GM12878 (cell line): ENCODE data around the gene ARHGEF26. TPM values are rescaled to one million over a fixed set of nuclear protein-coding genes. Genes with fewer than 3 reads are reported as not detected.

Experiments
- ATAC-seq: fragments of 200-7000 bp; cut with Tn5 transposase; 3 replicates; pipeline ENCODE4 v1.9.1; 2020; ENCODE audit warnings: mild to moderate bottlenecking, moderate library complexity
- BruUV-seq: library from RNA; stranded (reverse); fragments of 400-500 nt; replicated peaks from 2 replicates; lab custom pipeline; 2021; lab: Mats Ljungman, UMichigan
- CTCF ChIA-PET: fragments of 300-600 bp; sonication (Branson Sonifier 250); formaldehyde crosslinking; extraction: SDS; loops from one replicate; lab custom pipeline; 2021; ENCODE audit warnings: inconsistent platforms; lab: Yijun Ruan, JAX
- POLR2A ChIA-PET: fragments of 350-600 bp; formaldehyde crosslinking; extraction: SDS; loops from one replicate; lab custom pipeline; 2021; ENCODE audit warnings: inconsistent platforms; lab: Charles Lee
- RAD21 ChIA-PET: fragments of 300-600 bp; sonication (Branson Sonifier 250); formaldehyde crosslinking; loops from one replicate; lab custom pipeline; 2023; ENCODE audit warnings: antibody characterized with exemption; ENCODE audit not compliant: unreplicated experiment; lab: Charles Lee
- SMC1A ChIA-PET: fragments of 300-600 bp; sonication (Branson Sonifier 250); formaldehyde crosslinking; loops from one replicate; lab custom pipeline; 2023; ENCODE audit not compliant: unreplicated experiment, uncharacterized antibody; lab: Charles Lee
- DNase-seq: peaks from one replicate; pipeline ENCODE4 v3.0.0-alpha.2; 2011; ENCODE audit warnings: low read depth, low spot score
- FAIRE-seq: peaks from 3 replicates; lab custom pipeline; 2011; peaks lifted over from hg19 to GRCh38; lab: Jason Lieb, UNC
- H2AFZ ChIP-seq: 2 replicates; pipeline ENCODE4 v1.6.0; 2011; ENCODE audit warnings: low read depth, low read length, control low read depth; ENCODE audit not compliant: control insufficient read depth
- H3K27ac ChIP-seq: 2 replicates; pipeline ENCODE4 v1.5.1; 2011; ENCODE audit warnings: control low read depth; ENCODE audit not compliant: control insufficient read depth, insufficient read depth
- H3K27me3 ChIP-seq, 2 experiments: replicated peaks in 1 of 2; 2 replicates each; pipeline versions ENCODE4 v1.6.0 to v1.6.1; 2011; ENCODE audit warnings: low read length in 1 of 2; ENCODE audit not compliant: control insufficient read depth in 2 of 2, insufficient read depth in 2 of 2
- H3K36me3 ChIP-seq, 2 experiments: 2 replicates each; pipeline ENCODE4 v1.5.1; 2011; ENCODE audit warnings: low read length in 1 of 2; ENCODE audit not compliant: control insufficient read depth in 2 of 2, insufficient read depth in 2 of 2
- H3K4me1 ChIP-seq: 2 replicates; pipeline ENCODE4 v1.6.1; 2011; ENCODE audit warnings: mild to moderate bottlenecking, low read length, moderate library complexity, mixed read lengths; ENCODE audit not compliant: control insufficient read depth, insufficient read depth
- H3K4me2 ChIP-seq: 2 replicates; pipeline ENCODE4 v1.6.0; 2011; ENCODE audit warnings: control low read depth; ENCODE audit not compliant: control insufficient read depth, insufficient read depth
- H3K4me3 ChIP-seq: fragments of 200-600 bp; sonication (generic); 2 replicates; pipeline ENCODE4 v1.5.1; 2016
- H3K79me2 ChIP-seq: 2 replicates; pipeline ENCODE4 v1.6.0; 2011; ENCODE audit warnings: low read length; ENCODE audit not compliant: control insufficient read depth, insufficient read depth
- H3K9ac ChIP-seq: 2 replicates; pipeline ENCODE4 v1.8.0; 2011; ENCODE audit warnings: low read length, control low read depth, mixed read lengths; ENCODE audit not compliant: control insufficient read depth, insufficient read depth
- H3K9me3 ChIP-seq: replicated peaks from 3 replicates; pipeline ENCODE4 v1.5.1; 2011; ENCODE audit warnings: mild to moderate bottlenecking, low read length; ENCODE audit not compliant: control insufficient read depth, insufficient read depth
- H4K20me1 ChIP-seq: 2 replicates; pipeline ENCODE4 v1.6.0; 2011; ENCODE audit not compliant: control insufficient read depth, insufficient read depth
- BACH1 ChIP-seq: fragments of 450-650 bp; IDR thresholded peaks from 2 replicates; pipeline ENCODE4 v1.6.1; 2017; ENCODE audit warnings: mild to moderate bottlenecking, borderline replicate concordance
- FOXK2 ChIP-seq: fragments of 450-650 bp; IDR thresholded peaks from 2 replicates; pipeline ENCODE4 v1.6.1; 2017; ENCODE audit warnings: mild to moderate bottlenecking, moderate library complexity
- JUND ChIP-seq: IDR thresholded peaks from 2 replicates; pipeline ENCODE4 v1.6.1; 2012; ENCODE audit warnings: low read depth, mild to moderate bottlenecking, low read length, improper control_type of control experiment, moderate library complexity
- NFYB ChIP-seq: IDR thresholded peaks from 2 replicates; pipeline ENCODE4 v1.6.1; 2011; ENCODE audit warnings: low read depth, mild to moderate bottlenecking, low read length, improper control_type of control experiment, moderate library complexity; ENCODE audit not compliant: insufficient read depth
- WGBS: methylation state at CpG from one replicate; pipeline ENCODE4 v1.1.6; 2016; ENCODE audit warnings: low lambda C conversion rate; ENCODE audit not compliant: insufficient replicate concordance, insufficient coverage; ENCODE audit errors: missing lambda C conversion rate; 5-methylcytosine and 5-hydroxymethylcytosine counted together
- in situ Hi-C: fragments of 300-500 bp; cut with MboI; formaldehyde crosslinking; loops from 9 replicates; pipeline ENCODE4 v1.14.3; 2018; ENCODE audit warnings: mixed read lengths
- intact Hi-C: fragments of 100-400 bp; cut with micrococcal nuclease; formaldehyde crosslinking; loops from one replicate; pipeline ENCODE4 v1.14.2; 2022; ENCODE audit not compliant: unreplicated experiment
- polyA plus RNA-seq, 11 experiments: library from polyadenylated mRNA; depleted of rRNA in 4 of 11; unstranded in 6 of 11; stranded (reverse) in 5 of 11; fragments of >200 nt; fragmentation: Nextera tagmentation in 4 of 11; fragmentation: Illumina TruSeq in 1 of 11; extraction: Ambion mirVana in 4 of 11; extraction: Trizol in 1 of 11; gene quantifications; 1 replicate in 1 of 11; 2 replicates in 10 of 11; pipeline versions ENCODE4 v1.2.1 to v1.2.3, GENCODE V29; 2011 to 2016; ENCODE audit warnings: inconsistent platforms in 2 of 11, missing spikeins in 2 of 11, low read depth in 1 of 11
- total RNA-seq, 4 experiments: library from RNA; depleted of rRNA in 3 of 4; stranded (reverse); fragments of >200 nt in 3 of 4; fragmentation: Illumina TruSeq in 1 of 4; extraction: Trizol in 1 of 4; gene quantifications; 2 replicates each; pipeline versions ENCODE4 v1.2.1 to v1.2.3, GENCODE V29; 2013 to 2021
- TF ChIP-seq, protein P1 (sequence below): fragments of 450-650 bp; IDR thresholded peaks from 2 replicates; pipeline ENCODE4 v1.6.1; 2016; ENCODE audit warnings: mild to moderate bottlenecking, moderate library complexity, borderline replicate concordance
- TF ChIP-seq, protein P2 (sequence below): fragments of 450-650 bp; IDR thresholded peaks from 2 replicates; pipeline ENCODE4 v1.6.1; 2017; ENCODE audit warnings: antibody characterized with exemption, mild to moderate bottlenecking, moderate library complexity
- TF ChIP-seq, protein P3 (sequence below): fragments of 150-350 bp; IDR thresholded peaks from 2 replicates; pipeline ENCODE4 v1.6.1; 2016; ENCODE audit warnings: low read depth, low read length
- TF ChIP-seq, protein P4 (sequence below): fragments of 450-650 bp; IDR thresholded peaks from 2 replicates; pipeline ENCODE4 v1.6.1; 2017; ENCODE audit warnings: borderline replicate concordance

The ARHGEF26 gene
- total and polyA plus RNA-seq, 10 of the 15 experiments (the other 5 are each of a cell fraction or from before 2014, with no cell fraction given), result 0.02 to 0.47 (median 0.05) TPM; not detected in 1

DNA sequence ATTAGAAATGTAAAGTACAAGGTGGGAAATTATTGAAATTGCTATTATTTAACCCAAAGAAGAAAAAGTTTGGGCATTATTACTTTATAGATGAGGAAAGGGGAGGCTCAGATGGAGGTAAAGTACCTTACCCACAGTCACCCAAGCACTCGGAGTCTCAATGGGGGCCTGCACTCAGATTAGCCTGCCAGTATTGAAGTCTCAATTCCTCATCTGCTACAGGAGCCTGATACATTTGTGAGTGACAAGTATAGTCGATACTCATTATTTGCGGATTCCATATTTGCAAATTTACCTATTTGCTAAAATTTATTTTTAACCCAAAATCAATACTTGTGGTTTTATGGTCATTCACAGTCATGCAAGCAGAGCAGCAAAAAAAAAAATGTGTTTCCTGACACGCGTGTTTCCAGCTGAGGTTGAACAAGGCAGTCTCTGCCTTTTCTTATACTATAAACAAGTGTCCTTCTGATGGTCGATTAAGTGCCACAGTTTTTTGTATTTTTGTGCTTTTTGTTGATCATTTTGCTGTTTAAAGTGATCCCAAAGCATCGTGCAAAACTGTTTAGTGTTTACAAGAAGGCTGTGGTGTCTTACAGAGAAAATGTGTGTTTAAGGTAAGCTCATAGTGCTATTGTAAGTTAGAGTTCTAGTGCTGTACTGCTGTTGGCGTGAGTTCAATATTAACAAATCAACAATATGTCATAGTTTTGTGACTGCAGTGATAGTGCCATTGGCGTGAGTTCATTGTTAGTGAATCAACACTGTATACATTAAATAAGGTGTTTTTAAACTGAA lies 48.0 kb downstream of the ARHGEF26 start:
- BruUV-seq, result no TSS peak
- intact Hi-C loops (no loop called here), in situ Hi-C loops (no loop called here)
- Histone ChIP-seq H3K9ac (no peak overlapping the region), H3K9me3 (no peaks in the 10 kb centered on the region), H3K4me2 (no peak overlapping the region), H3K79me2 (no peaks in the 10 kb centered on the region), H3K4me1 (no peaks in the 10 kb centered on the region; the same call in 1 of the 2 replicates), H3K36me3 (no peaks in the 10 kb centered on the region), H3K27me3 (no peaks in the 10 kb centered on the region; a peak in 2 of 4 replicates), H3K4me3 (no peak overlapping the region), H3K27ac (no peak overlapping the region), H4K20me1 (no peaks in the 10 kb centered on the region), H2AFZ (no peak overlapping the region)
- ATAC-seq (no peak), DNase-seq (no peak), FAIRE-seq (no peak)
- 38% methylated on average over 9 of the region's 9 CpGs for WGBS
- ChIA-PET RAD21 (no interaction called here), CTCF (no interaction called here), SMC1A (interaction anchor here (0.7 kb wide), 2 partner anchors 14 to 569 kb away, joined by 4 read pairs; no protein-coding TSS in a partner anchor), POLR2A (no interaction called here)
- TF ChIP-seq, protein P1, sequence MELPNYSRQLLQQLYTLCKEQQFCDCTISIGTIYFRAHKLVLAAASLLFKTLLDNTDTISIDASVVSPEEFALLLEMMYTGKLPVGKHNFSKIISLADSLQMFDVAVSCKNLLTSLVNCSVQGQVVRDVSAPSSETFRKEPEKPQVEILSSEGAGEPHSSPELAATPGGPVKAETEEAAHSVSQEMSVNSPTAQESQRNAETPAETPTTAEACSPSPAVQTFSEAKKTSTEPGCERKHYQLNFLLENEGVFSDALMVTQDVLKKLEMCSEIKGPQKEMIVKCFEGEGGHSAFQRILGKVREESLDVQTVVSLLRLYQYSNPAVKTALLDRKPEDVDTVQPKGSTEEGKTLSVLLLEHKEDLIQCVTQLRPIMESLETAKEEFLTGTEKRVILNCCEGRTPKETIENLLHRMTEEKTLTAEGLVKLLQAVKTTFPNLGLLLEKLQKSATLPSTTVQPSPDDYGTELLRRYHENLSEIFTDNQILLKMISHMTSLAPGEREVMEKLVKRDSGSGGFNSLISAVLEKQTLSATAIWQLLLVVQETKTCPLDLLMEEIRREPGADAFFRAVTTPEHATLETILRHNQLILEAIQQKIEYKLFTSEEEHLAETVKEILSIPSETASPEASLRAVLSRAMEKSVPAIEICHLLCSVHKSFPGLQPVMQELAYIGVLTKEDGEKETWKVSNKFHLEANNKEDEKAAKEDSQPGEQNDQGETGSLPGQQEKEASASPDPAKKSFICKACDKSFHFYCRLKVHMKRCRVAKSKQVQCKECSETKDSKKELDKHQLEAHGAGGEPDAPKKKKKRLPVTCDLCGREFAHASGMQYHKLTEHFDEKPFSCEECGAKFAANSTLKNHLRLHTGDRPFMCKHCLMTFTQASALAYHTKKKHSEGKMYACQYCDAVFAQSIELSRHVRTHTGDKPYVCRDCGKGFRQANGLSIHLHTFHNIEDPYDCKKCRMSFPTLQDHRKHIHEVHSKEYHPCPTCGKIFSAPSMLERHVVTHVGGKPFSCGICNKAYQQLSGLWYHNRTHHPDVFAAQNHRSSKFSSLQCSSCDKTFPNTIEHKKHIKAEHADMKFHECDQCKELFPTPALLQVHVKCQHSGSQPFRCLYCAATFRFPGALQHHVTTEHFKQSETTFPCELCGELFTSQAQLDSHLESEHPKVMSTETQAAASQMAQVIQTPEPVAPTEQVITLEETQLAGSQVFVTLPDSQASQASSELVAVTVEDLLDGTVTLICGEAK, result no peak
- TF ChIP-seq BACH1, result no peak
- TF ChIP-seq, protein P2, sequence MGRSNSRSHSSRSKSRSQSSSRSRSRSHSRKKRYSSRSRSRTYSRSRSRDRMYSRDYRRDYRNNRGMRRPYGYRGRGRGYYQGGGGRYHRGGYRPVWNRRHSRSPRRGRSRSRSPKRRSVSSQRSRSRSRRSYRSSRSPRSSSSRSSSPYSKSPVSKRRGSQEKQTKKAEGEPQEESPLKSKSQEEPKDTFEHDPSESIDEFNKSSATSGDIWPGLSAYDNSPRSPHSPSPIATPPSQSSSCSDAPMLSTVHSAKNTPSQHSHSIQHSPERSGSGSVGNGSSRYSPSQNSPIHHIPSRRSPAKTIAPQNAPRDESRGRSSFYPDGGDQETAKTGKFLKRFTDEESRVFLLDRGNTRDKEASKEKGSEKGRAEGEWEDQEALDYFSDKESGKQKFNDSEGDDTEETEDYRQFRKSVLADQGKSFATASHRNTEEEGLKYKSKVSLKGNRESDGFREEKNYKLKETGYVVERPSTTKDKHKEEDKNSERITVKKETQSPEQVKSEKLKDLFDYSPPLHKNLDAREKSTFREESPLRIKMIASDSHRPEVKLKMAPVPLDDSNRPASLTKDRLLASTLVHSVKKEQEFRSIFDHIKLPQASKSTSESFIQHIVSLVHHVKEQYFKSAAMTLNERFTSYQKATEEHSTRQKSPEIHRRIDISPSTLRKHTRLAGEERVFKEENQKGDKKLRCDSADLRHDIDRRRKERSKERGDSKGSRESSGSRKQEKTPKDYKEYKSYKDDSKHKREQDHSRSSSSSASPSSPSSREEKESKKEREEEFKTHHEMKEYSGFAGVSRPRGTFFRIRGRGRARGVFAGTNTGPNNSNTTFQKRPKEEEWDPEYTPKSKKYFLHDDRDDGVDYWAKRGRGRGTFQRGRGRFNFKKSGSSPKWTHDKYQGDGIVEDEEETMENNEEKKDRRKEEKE, result no peak
- no peak for TF ChIP-seq JUND
- TF ChIP-seq, protein P3, sequence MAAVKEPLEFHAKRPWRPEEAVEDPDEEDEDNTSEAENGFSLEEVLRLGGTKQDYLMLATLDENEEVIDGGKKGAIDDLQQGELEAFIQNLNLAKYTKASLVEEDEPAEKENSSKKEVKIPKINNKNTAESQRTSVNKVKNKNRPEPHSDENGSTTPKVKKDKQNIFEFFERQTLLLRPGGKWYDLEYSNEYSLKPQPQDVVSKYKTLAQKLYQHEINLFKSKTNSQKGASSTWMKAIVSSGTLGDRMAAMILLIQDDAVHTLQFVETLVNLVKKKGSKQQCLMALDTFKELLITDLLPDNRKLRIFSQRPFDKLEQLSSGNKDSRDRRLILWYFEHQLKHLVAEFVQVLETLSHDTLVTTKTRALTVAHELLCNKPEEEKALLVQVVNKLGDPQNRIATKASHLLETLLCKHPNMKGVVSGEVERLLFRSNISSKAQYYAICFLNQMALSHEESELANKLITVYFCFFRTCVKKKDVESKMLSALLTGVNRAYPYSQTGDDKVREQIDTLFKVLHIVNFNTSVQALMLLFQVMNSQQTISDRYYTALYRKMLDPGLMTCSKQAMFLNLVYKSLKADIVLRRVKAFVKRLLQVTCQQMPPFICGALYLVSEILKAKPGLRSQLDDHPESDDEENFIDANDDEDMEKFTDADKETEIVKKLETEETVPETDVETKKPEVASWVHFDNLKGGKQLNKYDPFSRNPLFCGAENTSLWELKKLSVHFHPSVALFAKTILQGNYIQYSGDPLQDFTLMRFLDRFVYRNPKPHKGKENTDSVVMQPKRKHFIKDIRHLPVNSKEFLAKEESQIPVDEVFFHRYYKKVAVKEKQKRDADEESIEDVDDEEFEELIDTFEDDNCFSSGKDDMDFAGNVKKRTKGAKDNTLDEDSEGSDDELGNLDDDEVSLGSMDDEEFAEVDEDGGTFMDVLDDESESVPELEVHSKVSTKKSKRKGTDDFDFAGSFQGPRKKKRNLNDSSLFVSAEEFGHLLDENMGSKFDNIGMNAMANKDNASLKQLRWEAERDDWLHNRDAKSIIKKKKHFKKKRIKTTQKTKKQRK, result no peak
- TF ChIP-seq, protein P4, sequence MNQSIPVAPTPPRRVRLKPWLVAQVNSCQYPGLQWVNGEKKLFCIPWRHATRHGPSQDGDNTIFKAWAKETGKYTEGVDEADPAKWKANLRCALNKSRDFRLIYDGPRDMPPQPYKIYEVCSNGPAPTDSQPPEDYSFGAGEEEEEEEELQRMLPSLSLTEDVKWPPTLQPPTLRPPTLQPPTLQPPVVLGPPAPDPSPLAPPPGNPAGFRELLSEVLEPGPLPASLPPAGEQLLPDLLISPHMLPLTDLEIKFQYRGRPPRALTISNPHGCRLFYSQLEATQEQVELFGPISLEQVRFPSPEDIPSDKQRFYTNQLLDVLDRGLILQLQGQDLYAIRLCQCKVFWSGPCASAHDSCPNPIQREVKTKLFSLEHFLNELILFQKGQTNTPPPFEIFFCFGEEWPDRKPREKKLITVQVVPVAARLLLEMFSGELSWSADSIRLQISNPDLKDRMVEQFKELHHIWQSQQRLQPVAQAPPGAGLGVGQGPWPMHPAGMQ, result no peak
- TF ChIP-seq NFYB, result no peak
- TF ChIP-seq FOXK2, result no peak
